ENCODE measurements around the gene DHRS11. TPM values are rescaled to one million over a fixed set of nuclear protein-coding genes. Genes with fewer than 3 reads are reported as not detected.

DHRS11 gene
- total RNA-seq, 4 donors from 2014 or later = 93.1 to 307 (median 214) TPM

- Histone ChIP-seq H3K4me3 (peak overlapping the region; percentile 70 to 93 (median 82)), H3K4me1 (peaks cover 36 to 66% (median 52%) of the 10 kb centered on the region in 4 donors), H3K9me3 (no peaks in the 10 kb centered on the region), H3K27ac (peak overlapping the region; percentile 98 to 100 (median 98)), H3K36me3 (no peaks in the 10 kb centered on the region), H3K27me3 (no peaks in the 10 kb centered on the region)
- in situ Hi-C loops (cut with MboI; ENCODE audit: low pct_ligation_motif_present in 1 of 4, low pct_unique_long_range_greater_than_20kb in 1 of 4, low sequenced_read_pairs in 3 of 4) = no loop called here
- intact Hi-C loops (cut with DNase I; ENCODE audit: low total_unique reads) = no loop called here
- TF ChIP-seq POLR2A (IDR thresholded peaks at IDR 0.05) (no peak), POLR2AphosphoS5 (IDR thresholded peaks at IDR 0.05) (no peak), CTCF (IDR thresholded peaks at IDR 0.05) (no peak), EP300 (IDR thresholded peaks at IDR 0.05; ENCODE audit: low read depth) (no peak)
- 5 to 9% methylated on average over 6 to 7 of the region's 7 CpGs for WGBS, 2 donors (ENCODE audit: low coverage in 1 of 2)
- DNase-seq = no peak
Measured at GRCh38 chr17:36546418-36547093, 45.1 kb upstream of the DHRS11 start.

- DNase-seq = no peak
- Histone ChIP-seq H3K4me1 (peaks cover 36 to 77% (median 55%) of the 10 kb centered on the region in 4 donors), H3K9me3 (no peaks in the 10 kb centered on the region), H3K4me3 (peak overlapping the region in 1 of 4 donors; percentile 83), H3K36me3 (no peaks in the 10 kb centered on the region), H3K27ac (peak overlapping the region; percentile 4 to 99 (median 98)), H3K27me3 (no peaks in the 10 kb centered on the region)
- in situ Hi-C loops (cut with MboI; ENCODE audit: low pct_ligation_motif_present in 1 of 4, low pct_unique_long_range_greater_than_20kb in 1 of 4, low sequenced_read_pairs in 3 of 4) = no loop called here
- no peak for TF ChIP-seq EP300 (IDR thresholded peaks at IDR 0.05; ENCODE audit: low read depth)
- intact Hi-C loops (cut with DNase I; ENCODE audit: low total_unique reads) = no loop called here
Measured at GRCh38 chr17:36547776-36548175, 43.9 kb upstream of the DHRS11 start.

DNA sequence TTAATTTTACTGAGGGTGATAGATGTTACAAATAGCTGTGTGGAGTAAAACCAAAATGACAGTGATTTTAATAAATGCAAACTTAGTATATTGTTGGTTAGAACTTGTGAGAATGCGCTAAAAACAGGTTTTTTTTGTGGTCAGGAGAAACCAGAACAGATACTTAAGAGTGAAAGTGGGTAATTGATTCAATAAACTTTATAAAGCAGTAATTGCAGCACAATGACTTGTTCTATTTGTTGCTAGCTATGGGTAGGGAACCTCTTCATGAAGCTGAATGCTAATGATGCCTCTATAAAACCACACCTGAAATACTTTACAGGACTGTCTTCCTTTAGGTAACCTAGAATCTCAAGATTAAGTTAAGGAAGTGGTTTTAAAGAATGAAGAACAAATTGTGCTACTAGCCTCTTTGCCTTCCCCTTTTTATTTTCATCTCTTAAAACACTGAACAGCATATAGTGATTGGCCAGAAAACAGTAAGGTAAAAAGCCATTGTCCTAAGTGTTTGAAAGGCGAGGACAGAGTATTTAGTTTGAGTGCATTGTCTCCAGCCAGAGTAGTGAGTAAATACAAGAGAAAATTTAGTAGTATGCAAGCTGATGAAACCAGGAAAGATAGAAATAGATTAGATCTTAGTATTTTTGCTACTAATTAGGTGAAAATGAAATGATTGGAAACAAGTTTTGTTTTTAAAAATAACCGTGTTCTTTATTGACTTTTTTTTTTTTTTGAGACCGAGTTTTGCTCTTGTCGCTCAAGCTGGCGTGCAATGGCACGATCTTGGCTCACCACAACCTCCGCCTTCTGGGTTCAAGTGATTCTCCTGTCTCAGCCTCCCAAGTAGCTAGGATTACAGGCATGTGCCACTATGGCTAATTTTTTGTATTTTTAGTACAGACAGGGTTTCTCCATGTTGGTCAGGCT lies 40.9 kb upstream of the DHRS11 start:
- Histone ChIP-seq H3K27ac (peak overlapping the region; percentile 57 to 70 (median 61)), H3K4me1 (peaks cover 28 to 82% (median 54%) of the 10 kb centered on the region in 4 donors), H3K27me3 (no peaks in the 10 kb centered on the region), H3K4me3 (peak overlapping the region in 1 of 4 donors; percentile 3), H3K9me3 (no peaks in the 10 kb centered on the region), H3K36me3 (peaks cover 0 to 8% (median 0%) of the 10 kb centered on the region in 4 donors)
- no peak for DNase-seq
- in situ Hi-C loops (cut with MboI; ENCODE audit: low pct_ligation_motif_present in 1 of 4, low pct_unique_long_range_greater_than_20kb in 1 of 4, low sequenced_read_pairs in 3 of 4) (no loop called here), intact Hi-C loops (cut with DNase I; ENCODE audit: low total_unique reads) (no loop called here)
- no peak for TF ChIP-seq EP300 (IDR thresholded peaks at IDR 0.05; ENCODE audit: low read depth)
- no peak for TF ChIP-seq POLR2A (IDR thresholded peaks at IDR 0.05)
- TF ChIP-seq POLR2AphosphoS5 (IDR thresholded peaks at IDR 0.05) = no peak
- TF ChIP-seq CTCF (IDR thresholded peaks at IDR 0.05) = no peak
- 56 to 68% methylated on average over 8 of the region's 8 CpGs for WGBS, 2 donors (ENCODE audit: low coverage in 1 of 2)

DNA sequence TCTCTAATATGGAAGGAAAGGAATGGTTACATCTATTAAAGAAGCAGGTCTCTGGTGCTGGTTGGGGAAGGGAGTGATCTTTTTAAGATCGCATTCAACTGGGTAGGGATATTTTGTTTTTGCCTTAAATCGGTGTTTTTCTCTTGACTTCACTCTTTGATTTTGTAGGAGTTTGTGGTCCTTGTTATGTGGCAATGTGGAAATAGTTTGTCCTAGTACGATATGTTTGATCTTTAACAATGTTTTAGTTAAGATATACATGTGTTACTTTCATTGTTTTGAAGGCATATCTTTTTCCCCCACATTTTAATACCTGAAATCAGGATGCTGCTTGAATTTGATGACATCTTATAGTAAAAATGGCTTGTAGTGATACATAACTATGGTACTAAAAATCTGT lies 38.2 kb upstream of the DHRS11 start:
- WGBS, 2 donors (ENCODE audit: low coverage in 1 of 2) = 93% methylated on average over 3 of the region's 3 CpGs
- Histone ChIP-seq H3K4me3 (no peak overlapping the region), H3K36me3 (peaks cover 0 to 24% (median 11%) of the 10 kb centered on the region in 4 donors), H3K4me1 (peaks cover 8 to 58% (median 30%) of the 10 kb centered on the region in 4 donors), H3K9me3 (no peaks in the 10 kb centered on the region), H3K27ac (no peak overlapping the region), H3K27me3 (no peaks in the 10 kb centered on the region)
- intact Hi-C loops (cut with DNase I; ENCODE audit: low total_unique reads) (no loop called here), in situ Hi-C loops (cut with MboI; ENCODE audit: low pct_ligation_motif_present in 1 of 4, low pct_unique_long_range_greater_than_20kb in 1 of 4, low sequenced_read_pairs in 3 of 4) (no loop called here)
- TF ChIP-seq CTCF (IDR thresholded peaks at IDR 0.05) (no peak), EP300 (IDR thresholded peaks at IDR 0.05; ENCODE audit: low read depth) (no peak), POLR2AphosphoS5 (IDR thresholded peaks at IDR 0.05) (no peak), POLR2A (IDR thresholded peaks at IDR 0.05) (no peak)
- DNase-seq = no peak
